T-cell (primary cell): ENCODE results near the gene PREX1. TPM values are rescaled to one million over a fixed set of nuclear protein-coding genes. Genes with fewer than 3 reads are reported as not detected.

Experiments used
- ATAC-seq, 4 experiments: fragments of 200-7000 bp in 3 of 4; fragments of 150-1000 bp in 1 of 4; cut with Tn5 transposase; replicated peaks in 1 of 4; 1 replicate in 3 of 4; 2 replicates in 1 of 4; pipeline ENCODE4 v1.10.0; 2021; ENCODE audit warnings: moderate library complexity in 3 of 4, mild to moderate bottlenecking in 2 of 4, moderate number of reproducible peaks in 1 of 4
- CTCF ChIA-PET, 2 donors: fragments of 300-600 bp; sonication (Branson Sonifier 250); formaldehyde crosslinking; loops; one replicate each; lab custom pipeline; 2022; ENCODE audit warnings: antibody characterized with exemption in 2 of 2; lab: Charles Lee
- POLR2A ChIA-PET, 2 donors: fragments of 300-600 bp; sonication (Branson Sonifier 250); formaldehyde crosslinking; loops; one replicate each; lab custom pipeline; 2022; ENCODE audit warnings: antibody characterized with exemption in 2 of 2; lab: Charles Lee
- DNase-seq, 35 experiments: peaks; one replicate each; pipeline versions ENCODE4 v3.0.0 to v3.0.0-alpha.2; 2013 to 2023
- H3K27ac ChIP-seq: one replicate; pipeline ENCODE4 v1.5.1; 2013; ENCODE audit warnings: low read length
- H3K27me3 ChIP-seq, 2 experiments: replicated peaks in 1 of 2; 1 replicate in 1 of 2; 2 replicates in 1 of 2; pipeline versions ENCODE4 v1.6.1 to v1.7.0; 2013; ENCODE audit warnings: low read length in 1 of 2, mixed read lengths in 1 of 2; ENCODE audit not compliant: control insufficient read depth in 2 of 2, insufficient read depth in 2 of 2; ENCODE audit errors: extremely low read depth in 1 of 2
- H3K36me3 ChIP-seq, 2 donors: 1 replicate in 1 of 2; 2 replicates in 1 of 2; pipeline versions ENCODE4 v1.6.1 to v1.7.0; 2013; ENCODE audit warnings: low read length in 1 of 2; ENCODE audit not compliant: control insufficient read depth in 2 of 2, insufficient read depth in 1 of 2; ENCODE audit errors: extremely low read depth in 1 of 2
- H3K4me1 ChIP-seq, 2 experiments: 1 replicate in 1 of 2; 2 replicates in 1 of 2; pipeline versions ENCODE4 v1.6.1 to v1.7.0; 2013; ENCODE audit warnings: low read length in 2 of 2, mixed read lengths in 1 of 2; ENCODE audit not compliant: insufficient read depth in 2 of 2, control insufficient read depth in 1 of 2; ENCODE audit errors: extremely low read depth in 1 of 2
- H3K4me3 ChIP-seq, 2 donors: 1 replicate in 1 of 2; 2 replicates in 1 of 2; pipeline versions ENCODE4 v1.5.1 to v1.7.0; 2013; ENCODE audit warnings: mild to moderate bottlenecking in 2 of 2, low read length in 1 of 2, moderate library complexity in 1 of 2; ENCODE audit not compliant: control insufficient read depth in 1 of 2; ENCODE audit errors: extremely low read depth in 1 of 2
- H3K9me3 ChIP-seq: 2 replicates; pipeline ENCODE4 v1.7.0; 2013
- H3K27ac Mint-ChIP-seq, 2 donors: one replicate each; pipeline ENCODE4 v1.8.0; 2020 to 2021; ENCODE audit warnings: mild to moderate bottlenecking in 2 of 2, mixed read lengths in 2 of 2
- H3K27me3 Mint-ChIP-seq, 2 donors: one replicate each; pipeline ENCODE4 v1.8.0; 2021 to 2022; ENCODE audit warnings: mixed read lengths in 2 of 2
- H3K36me3 Mint-ChIP-seq: one replicate; pipeline ENCODE4 v1.8.0; 2021; ENCODE audit warnings: mixed read lengths
- H3K4me1 Mint-ChIP-seq, 3 donors: one replicate each; pipeline ENCODE4 v1.8.0; 2020 to 2022; ENCODE audit warnings: mixed read lengths in 3 of 3, mild to moderate bottlenecking in 1 of 3
- H3K4me3 Mint-ChIP-seq, 3 donors: one replicate each; pipeline ENCODE4 v1.8.0; 2020 to 2022; ENCODE audit warnings: mild to moderate bottlenecking in 3 of 3, mixed read lengths in 3 of 3, moderate library complexity in 3 of 3
- H3K9me3 Mint-ChIP-seq, 3 donors: one replicate each; pipeline ENCODE4 v1.8.0; 2020 to 2022; ENCODE audit warnings: mixed read lengths in 3 of 3
- WGBS: methylation state at CpG from one replicate; pipeline ENCODE4 v1.1.5; 2013; ENCODE audit warnings: missing lambda C conversion rate; ENCODE audit not compliant: insufficient coverage; 5-methylcytosine and 5-hydroxymethylcytosine counted together
- total RNA-seq, 35 experiments: library from RNA in 6 of 35; stranded (reverse) in 6 of 35; fragments of 120-200 nt in 1 of 35; gene quantifications; one replicate each; pipeline versions ENCODE4 v1.2.1 to v1.2.4 and lab custom pipeline; 2013 to 2026

PREX1 gene
- total RNA-seq, 5 donors from 2014 or later (not counting 1 experiment from before 2014, with no cell fraction given) = 99.2 to 181 (median 137) TPM

GRCh38 chr20:48627737-48628128 is 200.1 kb downstream of the PREX1 start:
- Histone ChIP-seq H3K4me1 (peaks cover 3 to 16% of the 10 kb centered on the region in 2 experiments), H3K27me3 (no peaks in the 10 kb centered on the region), H3K4me3 (no peak overlapping the region), H3K36me3 (peaks cover 2 to 89% of the 10 kb centered on the region in 2 donors), H3K27ac (no peak overlapping the region), H3K9me3 (no peaks in the 10 kb centered on the region)
- no peak for ATAC-seq
- peaks cover 45% of the 10 kb centered on the region for H3K36me3 Mint-ChIP-seq
- no peaks in the 10 kb centered on the region for H3K27me3 Mint-ChIP-seq
- no peak overlapping the region for H3K4me3 Mint-ChIP-seq
- WGBS = 92% methylated on average over 4 of the region's 16 CpGs
- H3K9me3 Mint-ChIP-seq = no peaks in the 10 kb centered on the region
- H3K27ac Mint-ChIP-seq = no peak overlapping the region
- H3K4me1 Mint-ChIP-seq = peaks cover 12 to 14% (median 14%) of the 10 kb centered on the region in 3 donors
- POLR2A ChIA-PET = no interaction called here
- DNase-seq = no peak
- CTCF ChIA-PET = no interaction called here

- ChIA-PET CTCF (interaction anchor here in 1 of 2 donors (0.7 kb wide), 1 partner anchor 1299 kb away, joined by 5 read pairs; no protein-coding TSS in a partner anchor), POLR2A (no interaction called here)
- H3K4me1 Mint-ChIP-seq = peaks cover 14 to 15% (median 14%) of the 10 kb centered on the region in 3 donors
- Histone ChIP-seq H3K4me1 (peaks cover 3 to 16% of the 10 kb centered on the region in 2 experiments), H3K27ac (no peak overlapping the region), H3K36me3 (peaks cover 2 to 83% of the 10 kb centered on the region in 2 donors), H3K4me3 (peak overlapping the region in 1 of 2 donors; percentile 6), H3K9me3 (no peaks in the 10 kb centered on the region), H3K27me3 (no peaks in the 10 kb centered on the region)
- WGBS = 94% methylated on average over 11 of the region's 18 CpGs
- H3K27me3 Mint-ChIP-seq = no peaks in the 10 kb centered on the region
- peak overlapping the region in 1 of 3 donors; percentile 49 for H3K4me3 Mint-ChIP-seq
- DNase-seq = peak in 1 of 35 experiments; percentile 11
- no peaks in the 10 kb centered on the region for H3K9me3 Mint-ChIP-seq
- peak in 3 of 4 experiments; percentile 6 to 11 (median 10) for ATAC-seq
- H3K27ac Mint-ChIP-seq = peak overlapping the region; percentile 9 to 65
- H3K36me3 Mint-ChIP-seq = peaks cover 43% of the 10 kb centered on the region
Measured at GRCh38 chr20:48626938-48627736, 200.7 kb downstream of the PREX1 start.

- Mint-ChIP-seq H3K27ac (peak overlapping the region; percentile 16 to 65), H3K27me3 (no peaks in the 10 kb centered on the region), H3K4me3 (peak overlapping the region in 1 of 3 donors; percentile 49), H3K4me1 (peaks cover 14 to 18% (median 17%) of the 10 kb centered on the region in 3 donors), H3K9me3 (no peaks in the 10 kb centered on the region), H3K36me3 (peaks cover 43% of the 10 kb centered on the region)
- Histone ChIP-seq H3K4me3 (peak overlapping the region in 1 of 2 donors; percentile 6), H3K4me1 (peaks cover 3 to 20% of the 10 kb centered on the region in 2 experiments), H3K36me3 (peaks cover 2 to 76% of the 10 kb centered on the region in 2 donors), H3K27me3 (no peaks in the 10 kb centered on the region), H3K9me3 (no peaks in the 10 kb centered on the region), H3K27ac (no peak overlapping the region)
- CTCF ChIA-PET = interaction anchor here in 1 of 2 donors (0.7 kb wide), 1 partner anchor 1299 kb away, joined by 5 read pairs; no protein-coding TSS in a partner anchor
- POLR2A ChIA-PET = no interaction called here
- peak in 28 of 35 experiments; percentile 12 to 66 (median 40) for DNase-seq
- 60% methylated on average over 24 of the region's 24 CpGs for WGBS
- ATAC-seq = peak in 3 of 4 experiments; percentile 5 to 82 (median 19)
Measured at GRCh38 chr20:48626226-48626937, 201.4 kb downstream of the PREX1 start.

GRCh38 chr20:48625136-48625900 is 202.5 kb downstream of the PREX1 start:
- peaks cover 3 to 27% of the 10 kb centered on the region in 2 experiments for H3K4me1 ChIP-seq
- WGBS = 99% methylated on average over 25 of the region's 29 CpGs
- Mint-ChIP-seq H3K27ac (no peak overlapping the region), H3K36me3 (peaks cover 37% of the 10 kb centered on the region), H3K4me1 (peaks cover 24 to 27% (median 26%) of the 10 kb centered on the region in 3 donors), H3K9me3 (no peaks in the 10 kb centered on the region), H3K4me3 (no peak overlapping the region), H3K27me3 (no peaks in the 10 kb centered on the region)
- POLR2A ChIA-PET = interaction anchor here in 1 of 2 donors (0.6 kb wide), 1 partner anchor 945 kb away, joined by 3 read pairs; no protein-coding TSS in a partner anchor
- no peak overlapping the region for H3K27ac ChIP-seq
- H3K4me3 ChIP-seq = no peak overlapping the region
- peaks cover 2 to 65% of the 10 kb centered on the region in 2 donors for H3K36me3 ChIP-seq
- DNase-seq = no peak
- no peaks in the 10 kb centered on the region for H3K27me3 ChIP-seq
- no peaks in the 10 kb centered on the region for H3K9me3 ChIP-seq
- CTCF ChIA-PET = interaction anchor here in 1 of 2 donors (0.5 kb wide), 1 partner anchor 280 kb away, joined by 4 read pairs; no protein-coding TSS in a partner anchor
- no peak for ATAC-seq

GRCh38 chr20:48624315-48625020 is 203.3 kb downstream of the PREX1 start:
- no peaks in the 10 kb centered on the region for H3K9me3 ChIP-seq
- H3K9me3 Mint-ChIP-seq = no peaks in the 10 kb centered on the region
- no peak overlapping the region for H3K4me3 ChIP-seq
- H3K4me1 ChIP-seq = peaks cover 3 to 27% of the 10 kb centered on the region in 2 experiments
- H3K27ac Mint-ChIP-seq = no peak overlapping the region
- ATAC-seq (no peak), DNase-seq (no peak)
- CTCF ChIA-PET = no interaction called here
- 90% methylated on average over 12 of the region's 23 CpGs for WGBS
- no peak overlapping the region for H3K27ac ChIP-seq
- POLR2A ChIA-PET = interaction anchor here in 1 of 2 donors (0.6 kb wide), 1 partner anchor 944 kb away, joined by 3 read pairs; no protein-coding TSS in a partner anchor
- no peak overlapping the region for H3K4me3 Mint-ChIP-seq
- peaks cover 30% of the 10 kb centered on the region for H3K36me3 Mint-ChIP-seq
- no peaks in the 10 kb centered on the region for H3K27me3 Mint-ChIP-seq
- peaks cover 24 to 27% (median 26%) of the 10 kb centered on the region in 3 donors for H3K4me1 Mint-ChIP-seq
- H3K27me3 ChIP-seq = peaks cover 0 to 3% of the 10 kb centered on the region in 2 experiments
- H3K36me3 ChIP-seq = peaks cover 2 to 57% of the 10 kb centered on the region in 2 donors
